Lower leg skin (tissue), 3 donors: Measurements from ENCODE around the gene LRSAM1.

Experiments
- CTCF ChIP-seq, 3 donors: fragments of 450-650 bp; IDR thresholded peaks; one replicate each; pipeline ENCODE4 v1.5.1; 2016; ENCODE audit warnings: antibody characterized with exemption in 3 of 3, mild to moderate bottlenecking in 3 of 3, moderate library complexity in 2 of 3
- POLR2A ChIP-seq, 2 donors: fragments of 450-650 bp; IDR thresholded peaks; one replicate each; pipeline ENCODE4 v1.6.1; 2016 to 2017; ENCODE audit warnings: antibody characterized with exemption in 2 of 2, mild to moderate bottlenecking in 1 of 2, moderate library complexity in 1 of 2

GRCh38 chr9:127519301-127520166 lies 68.2 kb downstream of the LRSAM1 start:
- TF ChIP-seq CTCF (IDR thresholded peaks at IDR 0.05) = no peak
- TF ChIP-seq POLR2A (IDR thresholded peaks at IDR 0.05) = no peak
